Breast epithelium (tissue), 4 donors: ENCODE results near the gene ABCF3. TPM values are rescaled to one million over a fixed set of nuclear protein-coding genes. Genes with fewer than 3 reads are reported as not detected.

ENCODE experiments used
- DNase-seq, 2 donors: peaks; one replicate each; pipeline ENCODE4 v3.0.0-alpha.2; 2019; ENCODE audit warnings: low spot score in 2 of 2
- H3K27ac ChIP-seq, 2 donors: fragments of 200-600 bp; sonication (generic) in 1 of 2; one replicate each; pipeline ENCODE4 v1.5.1; 2016 to 2019; ENCODE audit warnings: mild to moderate bottlenecking in 1 of 2
- H3K27me3 ChIP-seq, 2 donors: fragments of 200-600 bp; sonication (generic) in 1 of 2; one replicate each; pipeline versions ENCODE4 v1.5.1 to v1.6.0; 2017 to 2019; ENCODE audit warnings: control low read depth in 1 of 2, mild to moderate bottlenecking in 1 of 2
- H3K36me3 ChIP-seq: fragments of 200-600 bp; one replicate; pipeline ENCODE4 v1.5.1; 2019
- H3K4me1 ChIP-seq, 2 donors: fragments of 200-600 bp; sonication (generic); one replicate each; pipeline ENCODE4 v1.5.1; 2016 to 2019; ENCODE audit warnings: control low read depth in 1 of 2
- H3K4me3 ChIP-seq, 3 donors: fragments of 200-600 bp; sonication (generic); 1 replicate in 2 of 3; 2 replicates in 1 of 3; pipeline ENCODE4 v1.5.1; 2016 to 2019; ENCODE audit warnings: mild to moderate bottlenecking in 3 of 3, moderate library complexity in 2 of 3
- H3K9me3 ChIP-seq, 2 donors: fragments of 200-600 bp; sonication (generic) in 1 of 2; one replicate each; pipeline ENCODE4 v1.5.1; 2016 to 2019; ENCODE audit warnings: control low read depth in 1 of 2
- CTCF ChIP-seq, 3 donors: fragments of 450-650 bp; IDR thresholded peaks; one replicate each; pipeline ENCODE4 v1.5.1; 2016 to 2017; ENCODE audit warnings: antibody characterized with exemption in 3 of 3, mild to moderate bottlenecking in 3 of 3, moderate library complexity in 3 of 3
- POLR2A ChIP-seq: fragments of 450-650 bp; IDR thresholded peaks from one replicate; pipeline ENCODE4 v1.6.1; 2016; ENCODE audit warnings: antibody characterized with exemption, mild to moderate bottlenecking, moderate library complexity
- POLR2AphosphoS5 ChIP-seq, 3 donors: sonication (generic); formaldehyde crosslinking; IDR thresholded peaks; one replicate each; pipeline ENCODE4 v1.6.1; 2017; ENCODE audit warnings: antibody characterized with exemption in 3 of 3
- intact Hi-C: fragments of 100-400 bp; cut with DNase I; formaldehyde crosslinking; loops from one replicate; pipeline ENCODE4 v1.15.1; 2023; ENCODE audit warnings: low total_unique reads
- total RNA-seq, 3 donors: library from RNA; depleted of rRNA; stranded (reverse); fragments of >200 nt; gene quantifications; one replicate each; pipeline ENCODE4 v1.1.0, GENCODE V29; 2016

The ABCF3 gene
- total RNA-seq, 3 donors from 2014 or later, result 59.4 to 77.4 (median 71.8) TPM

- DNase-seq, result no peak
- Histone ChIP-seq H3K4me3 (no peak overlapping the region), H3K4me1 (peaks cover 0 to 2% of the 10 kb centered on the region in 2 donors), H3K9me3 (no peaks in the 10 kb centered on the region), H3K27ac (no peak overlapping the region), H3K36me3 (peaks cover 9% of the 10 kb centered on the region), H3K27me3 (no peaks in the 10 kb centered on the region)
- TF ChIP-seq POLR2AphosphoS5 (IDR thresholded peaks at IDR 0.05), result no peak
- TF ChIP-seq POLR2A, result no peak
- no peak for TF ChIP-seq CTCF (IDR thresholded peaks at IDR 0.05)
- intact Hi-C loops, result no loop called here
These were observed 19.3 kb upstream of the ABCF3 start for GRCh38 chr3:184166671-184167070.

- Histone ChIP-seq H3K27me3 (no peaks in the 10 kb centered on the region), H3K4me3 (no peak overlapping the region), H3K4me1 (no peaks in the 10 kb centered on the region), H3K9me3 (no peaks in the 10 kb centered on the region), H3K27ac (no peak overlapping the region), H3K36me3 (peaks cover 9% of the 10 kb centered on the region)
- TF ChIP-seq POLR2AphosphoS5 (IDR thresholded peaks at IDR 0.05) (no peak), CTCF (IDR thresholded peaks at IDR 0.05) (no peak), POLR2A (no peak)
- intact Hi-C loops, result no loop called here
- DNase-seq, result no peak
These were observed 18.2 kb upstream of the ABCF3 start for GRCh38 chr3:184167786-184168185.

GRCh38 chr3:184168363-184169120, 17.5 kb upstream of the ABCF3 start:
- no peak overlapping the region for H3K4me3 ChIP-seq
- H3K27me3 ChIP-seq, result no peaks in the 10 kb centered on the region
- TF ChIP-seq CTCF (IDR thresholded peaks at IDR 0.05) (no peak), POLR2AphosphoS5 (IDR thresholded peaks at IDR 0.05) (no peak), POLR2A (no peak)
- intact Hi-C loops, result no loop called here
- no peaks in the 10 kb centered on the region for H3K9me3 ChIP-seq
- no peak overlapping the region for H3K27ac ChIP-seq
- DNase-seq, result no peak
- peaks cover 9% of the 10 kb centered on the region for H3K36me3 ChIP-seq
- H3K4me1 ChIP-seq, result no peaks in the 10 kb centered on the region

- no peaks in the 10 kb centered on the region for H3K27me3 ChIP-seq
- DNase-seq, result no peak
These were observed 15.8 kb upstream of the ABCF3 start for GRCh38 chr3:184169896-184170875.

More at GRCh38 chr3:184169896-184170875, 15.8 kb upstream of the ABCF3 start:
- intact Hi-C loops, result no loop called here
- Histone ChIP-seq H3K9me3 (no peaks in the 10 kb centered on the region), H3K36me3 (peaks cover 9% of the 10 kb centered on the region), H3K27ac (no peak overlapping the region), H3K4me1 (no peaks in the 10 kb centered on the region), H3K4me3 (no peak overlapping the region)
- TF ChIP-seq POLR2A (no peak), CTCF (IDR thresholded peaks at IDR 0.05) (no peak)
